ENCODE measurements around the gene HOXD8. TPM values are rescaled to one million over a fixed set of nuclear protein-coding genes. Genes with fewer than 3 reads are reported as not detected.

HOXD8 gene
- total and polyA plus RNA-seq, 10 of the 15 experiments (the other 5 are each of a cell fraction or from before 2014, with no cell fraction given) = not detected

GRCh38 chr2:176084611-176085119 is 44.8 kb upstream of the HOXD8 start:
- ChIA-PET POLR2A (no interaction called here), CTCF (interaction anchor here (1.2 to 2.5 kb wide), 3 partner anchors 11 to 395 kb away, joined by 3 to 13 read pairs (median 6); no protein-coding TSS in a partner anchor)
- H3K9me3 ChIP-seq (replicated peaks; ENCODE audit: control insufficient read depth, insufficient read depth, low read length) = peaks cover 20% of the 10 kb centered on the region; the same call in 2 of the 3 replicates

GRCh38 chr2:176085120-176085788 is 44.3 kb upstream of the HOXD8 start:
- H3K4me1 ChIP-seq (ENCODE audit: control insufficient read depth, insufficient read depth, low read length) = no peaks in the 10 kb centered on the region
- no peak overlapping the region for H3K9ac ChIP-seq (ENCODE audit: control insufficient read depth, insufficient read depth, low read length)
- WGBS (ENCODE audit: insufficient coverage, insufficient replicate concordance, low lambda C conversion rate, missing lambda C conversion rate) = 51% methylated on average over 37 of the region's 40 CpGs
- H3K4me3 ChIP-seq = no peak overlapping the region
- peaks cover 5 to 19% of the 10 kb centered on the region in 2 experiments for H3K27me3 ChIP-seq (replicated peaks in 1 of 2; ENCODE audit: control insufficient read depth in 2 of 2, insufficient read depth in 2 of 2, low read length in 1 of 2)
- SMC1A ChIA-PET (ENCODE audit: uncharacterized antibody, unreplicated experiment) = interaction anchor here (1.6 kb wide), 1 partner anchor 395 kb away, joined by 3 read pairs; no protein-coding TSS in a partner anchor
- H2AFZ ChIP-seq (ENCODE audit: control insufficient read depth, low read depth, low read length) = no peak overlapping the region
- DNase-seq (ENCODE audit: low read depth, low spot score) (no peak), FAIRE-seq (no peak), ATAC-seq (no peak)
- no TSS peak for BruUV-seq (replicated peaks)
- H3K79me2 ChIP-seq (ENCODE audit: control insufficient read depth, insufficient read depth, low read length) = no peaks in the 10 kb centered on the region
- TF ChIP-seq RAD51 (IDR thresholded peaks at IDR 0.05) = no peak
- TF ChIP-seq BRCA1 (IDR thresholded peaks at IDR 0.05; ENCODE audit: low read depth, low read length) = no peak
- no peak for TF ChIP-seq SMAD1 (IDR thresholded peaks at IDR 0.05; ENCODE audit: low read depth, partially characterized antibody)
- TF ChIP-seq KLF5 (IDR thresholded peaks at IDR 0.05; ENCODE audit: partially characterized antibody) = no peak
- no peak for TF ChIP-seq SPI1 (IDR thresholded peaks at IDR 0.05; ENCODE audit: borderline replicate concordance, insufficient read depth, low read depth, low read length)
- TF ChIP-seq TARDBP (IDR thresholded peaks at IDR 0.05; ENCODE audit: borderline replicate concordance) = no peak
- no peak for TF ChIP-seq RAD21 (IDR thresholded peaks at IDR 0.05; ENCODE audit: insufficient read depth, low read depth, low read length)
- TF ChIP-seq BCL11A (IDR thresholded peaks at IDR 0.05; ENCODE audit: low read depth, low read length) = no peak
- TF ChIP-seq NFXL1 (IDR thresholded peaks at IDR 0.05; ENCODE audit: borderline replicate concordance) = no peak
- no peak for TF ChIP-seq EED (IDR thresholded peaks at IDR 0.05; ENCODE audit: low read depth)
- no peak for TF ChIP-seq IRF4 (IDR thresholded peaks at IDR 0.05; ENCODE audit: low read depth, low read length)
- no peak for TF ChIP-seq ZNF24 (IDR thresholded peaks at IDR 0.05)
- no peak for TF ChIP-seq NRF1 (conservative IDR thresholded peaks at IDR 0.05; ENCODE audit: low read depth, low read length)
- no peak overlapping the region for H3K4me2 ChIP-seq (ENCODE audit: control insufficient read depth, insufficient read depth)
- no peaks in the 10 kb centered on the region for H4K20me1 ChIP-seq (ENCODE audit: control insufficient read depth, insufficient read depth)
- intact Hi-C loops (cut with micrococcal nuclease; ENCODE audit: unreplicated experiment) (loop anchor here (10.0 kb wide), 1 partner anchor 200 kb away; no protein-coding TSS in a partner anchor), in situ Hi-C loops (cut with MboI) (no loop called here)
- H3K27ac ChIP-seq (ENCODE audit: control insufficient read depth, insufficient read depth) = no peak overlapping the region
- RAD21 ChIA-PET (ENCODE audit: unreplicated experiment) = interaction anchor here (0.7 to 1.0 kb wide), 3 partner anchors 395 to 398 kb away, joined by 3 read pairs; no protein-coding TSS in a partner anchor
- H3K9me3 ChIP-seq (replicated peaks; ENCODE audit: control insufficient read depth, insufficient read depth, low read length) = peaks cover 20% of the 10 kb centered on the region; the same call in 2 of the 3 replicates
- H3K36me3 ChIP-seq (ENCODE audit: control insufficient read depth in 2 of 2, insufficient read depth in 2 of 2, low read length in 1 of 2) = no peaks in the 10 kb centered on the region
- POLR2A ChIA-PET = no interaction called here
- CTCF ChIA-PET = interaction anchor here (1.2 to 2.5 kb wide), 3 partner anchors 11 to 396 kb away, joined by 3 to 13 read pairs (median 6); no protein-coding TSS in a partner anchor

More at GRCh38 chr2:176084611-176085119, 44.8 kb upstream of the HOXD8 start:
- Histone ChIP-seq H3K36me3 (ENCODE audit: control insufficient read depth in 2 of 2, insufficient read depth in 2 of 2, low read length in 1 of 2) (no peaks in the 10 kb centered on the region), H3K79me2 (ENCODE audit: control insufficient read depth, insufficient read depth, low read length) (no peaks in the 10 kb centered on the region), H3K9ac (ENCODE audit: control insufficient read depth, insufficient read depth, low read length) (no peak overlapping the region), H4K20me1 (ENCODE audit: control insufficient read depth, insufficient read depth) (no peaks in the 10 kb centered on the region), H3K27me3 (replicated peaks in 1 of 2; ENCODE audit: control insufficient read depth in 2 of 2, insufficient read depth in 2 of 2, low read length in 1 of 2) (peaks cover 5 to 19% of the 10 kb centered on the region in 2 experiments), H3K4me2 (ENCODE audit: control insufficient read depth, insufficient read depth) (no peak overlapping the region), H3K4me3 (no peak overlapping the region), H3K27ac (ENCODE audit: control insufficient read depth, insufficient read depth) (no peak overlapping the region), H2AFZ (ENCODE audit: control insufficient read depth, low read depth, low read length) (no peak overlapping the region), H3K4me1 (ENCODE audit: control insufficient read depth, insufficient read depth, low read length) (no peaks in the 10 kb centered on the region)
- no peak for FAIRE-seq
- intact Hi-C loops (cut with micrococcal nuclease; ENCODE audit: unreplicated experiment) = loop anchor here (10.0 kb wide), 1 partner anchor 200 kb away; no protein-coding TSS in a partner anchor
- ATAC-seq = no peak
- BruUV-seq (replicated peaks) = no TSS peak
- SMC1A ChIA-PET (ENCODE audit: uncharacterized antibody, unreplicated experiment) = interaction anchor here (1.6 kb wide), 1 partner anchor 395 kb away, joined by 3 read pairs; no protein-coding TSS in a partner anchor
- DNase-seq (ENCODE audit: low read depth, low spot score) = no peak
- 37% methylated on average over 25 of the region's 26 CpGs for WGBS (ENCODE audit: insufficient coverage, insufficient replicate concordance, low lambda C conversion rate, missing lambda C conversion rate)
- in situ Hi-C loops (cut with MboI) = no loop called here
- TF ChIP-seq JUND (IDR thresholded peaks at IDR 0.05; ENCODE audit: low read depth, low read length) (no peak), NR2C1 (IDR thresholded peaks at IDR 0.05) (no peak), ATF3 (IDR thresholded peaks at IDR 0.05; ENCODE audit: borderline replicate concordance, extremely low read depth, low read depth, low read length) (no peak)
- RAD21 ChIA-PET (ENCODE audit: unreplicated experiment) = interaction anchor here (1.0 kb wide), 1 partner anchor 395 kb away, joined by 3 read pairs; no protein-coding TSS in a partner anchor
